ENCODE results near the gene GRIA4.
"Not testable (repeated sequence)": the region's sequence is repeated elsewhere in the genome, so short reads cannot be mapped to it uniquely, and the experiment has no call there.

The GRIA4 gene

DNA sequence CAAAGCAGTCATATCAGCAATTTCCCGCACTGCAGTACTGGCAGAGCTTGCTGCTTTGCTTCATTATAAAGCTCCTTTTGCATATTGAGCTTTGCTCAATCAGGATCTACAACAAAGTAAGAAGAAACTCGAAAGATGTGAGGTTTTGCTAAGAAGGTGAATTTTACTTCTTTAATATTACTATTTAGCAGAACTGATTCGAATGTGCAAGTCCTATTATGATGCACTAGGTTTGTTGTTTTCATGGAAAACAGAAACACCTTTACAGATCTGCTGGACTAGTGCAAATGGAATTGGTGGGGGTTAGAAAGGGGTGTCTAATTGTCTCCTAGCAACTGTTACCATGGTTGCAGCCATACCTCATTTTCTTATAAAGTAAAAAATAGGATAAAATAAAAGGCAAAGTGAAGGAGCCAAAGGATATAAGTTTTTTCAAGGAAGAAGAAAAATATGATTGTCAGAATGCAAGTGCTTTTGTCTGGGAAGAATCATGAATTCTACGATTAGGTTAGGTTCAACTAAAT lies 259.0 kb downstream of the GRIA4 start:
- Mint-ChIP-seq H3K36me3 (no peaks in the 10 kb centered on the region), H3K27me3 (peaks cover 11% of the 10 kb centered on the region), H3K4me3 (no peak overlapping the region), H3K27ac (no peak overlapping the region), H3K9me3 (no peaks in the 10 kb centered on the region), H3K4me1 (no peaks in the 10 kb centered on the region)
- ATAC-seq, result no peak

DNA sequence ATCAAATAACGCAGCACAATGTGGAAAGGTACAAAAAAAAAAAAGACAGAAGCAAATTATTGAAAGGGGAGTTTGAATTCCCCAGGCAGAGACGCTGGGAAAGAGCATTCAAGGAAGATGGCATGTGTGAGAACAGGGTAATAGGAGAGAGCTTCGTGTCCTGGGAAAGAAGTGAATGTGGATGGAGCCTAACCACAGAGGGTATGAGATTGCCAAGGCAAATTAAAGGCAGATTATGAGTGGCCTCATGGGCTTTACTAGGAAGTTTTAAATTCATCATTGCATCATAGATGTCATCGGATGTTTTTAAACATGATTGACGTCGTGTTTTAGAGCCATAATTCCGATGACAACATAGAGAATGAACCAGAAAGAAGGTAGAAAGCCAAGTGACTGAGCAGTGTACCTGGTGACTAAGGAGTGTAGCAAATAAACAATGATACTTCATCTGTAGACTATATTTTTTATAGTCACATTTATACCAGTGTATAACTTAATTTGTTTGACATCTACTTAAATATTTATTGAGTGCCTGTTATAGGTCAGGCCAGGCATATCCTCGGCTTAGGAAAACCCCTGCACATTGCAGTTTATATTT lies 260.7 kb downstream of the GRIA4 start:
- Mint-ChIP-seq H3K36me3 (no peaks in the 10 kb centered on the region), H3K27me3 (peaks cover 11% of the 10 kb centered on the region), H3K9me3 (peaks cover 4% of the 10 kb centered on the region), H3K4me1 (no peaks in the 10 kb centered on the region), H3K27ac (no peak overlapping the region), H3K4me3 (no peak overlapping the region)
- no peak for ATAC-seq

DNA sequence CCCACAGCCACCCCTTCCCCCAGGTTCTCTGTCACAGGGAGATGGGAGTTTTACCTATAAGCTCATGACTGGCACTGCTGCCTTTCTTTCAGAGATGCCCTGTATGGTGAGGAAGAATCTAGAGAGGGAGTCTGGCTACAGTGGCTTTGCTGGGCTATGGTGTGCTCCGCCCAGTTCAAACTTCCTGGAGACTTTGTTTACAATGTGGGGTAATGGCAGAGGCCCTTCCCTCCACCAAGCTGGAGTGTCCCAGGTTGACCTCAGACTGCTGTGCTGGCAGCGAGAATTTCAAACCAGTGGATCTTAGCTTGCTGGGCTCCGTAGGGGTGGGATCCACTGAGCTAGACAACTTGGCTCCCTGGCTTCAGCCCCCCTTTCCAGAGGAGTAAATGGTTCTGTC lies 268.6 kb downstream of the GRIA4 start:
- H3K27me3 Mint-ChIP-seq, result peaks cover 22% of the 10 kb centered on the region
- no peak overlapping the region for H3K4me3 Mint-ChIP-seq
- ATAC-seq, result no peak
- no peaks in the 10 kb centered on the region for H3K36me3 Mint-ChIP-seq
- no peak overlapping the region for H3K27ac Mint-ChIP-seq
- H3K9me3 Mint-ChIP-seq, result peaks cover 7% of the 10 kb centered on the region
- no peaks in the 10 kb centered on the region for H3K4me1 Mint-ChIP-seq

GRCh38 chr11:105878927-105879326 lies 269.1 kb downstream of the GRIA4 start:
- H3K9me3 Mint-ChIP-seq, H3K27ac Mint-ChIP-seq: not testable (repeated sequence)

DNA sequence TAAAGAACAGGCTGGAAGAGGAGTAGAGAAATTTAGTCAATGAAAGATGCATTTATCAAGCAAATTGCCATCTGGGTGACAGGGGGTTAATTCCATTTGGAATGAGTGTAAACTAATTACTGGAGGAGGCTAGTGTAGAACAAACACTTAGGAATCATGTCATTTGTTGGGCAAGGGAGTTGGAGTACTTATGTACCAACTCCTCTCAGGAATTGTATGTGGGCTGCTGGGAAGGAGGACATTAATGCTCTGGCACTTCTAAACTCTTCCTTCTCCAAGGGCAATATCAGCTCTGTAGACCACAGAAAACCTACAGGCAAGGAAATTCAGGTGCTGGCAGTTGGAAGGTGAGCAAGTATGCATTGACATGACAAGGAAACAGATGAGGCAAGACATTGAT lies 271.2 kb downstream of the GRIA4 start:
- no peak for ATAC-seq
- H3K4me3 Mint-ChIP-seq, result no peak overlapping the region
- no peaks in the 10 kb centered on the region for H3K36me3 Mint-ChIP-seq
- H3K27ac Mint-ChIP-seq, result no peak overlapping the region
- no peaks in the 10 kb centered on the region for H3K9me3 Mint-ChIP-seq
- H3K27me3 Mint-ChIP-seq, result peaks cover 22% of the 10 kb centered on the region
- no peaks in the 10 kb centered on the region for H3K4me1 Mint-ChIP-seq

More at GRCh38 chr11:105878927-105879326, 269.1 kb downstream of the GRIA4 start:
- ATAC-seq, H3K4me1 Mint-ChIP-seq, H3K4me3 Mint-ChIP-seq, H3K36me3 Mint-ChIP-seq: not testable (repeated sequence)
- peaks cover 22% of the 10 kb centered on the region for H3K27me3 Mint-ChIP-seq

GRCh38 chr11:105884436-105884835 lies 274.6 kb downstream of the GRIA4 start:
- Mint-ChIP-seq H3K4me3 (no peak overlapping the region), H3K9me3 (no peaks in the 10 kb centered on the region), H3K27me3 (no peaks in the 10 kb centered on the region), H3K36me3 (no peaks in the 10 kb centered on the region), H3K27ac (no peak overlapping the region), H3K4me1 (no peaks in the 10 kb centered on the region)
- no peak for ATAC-seq

DNA sequence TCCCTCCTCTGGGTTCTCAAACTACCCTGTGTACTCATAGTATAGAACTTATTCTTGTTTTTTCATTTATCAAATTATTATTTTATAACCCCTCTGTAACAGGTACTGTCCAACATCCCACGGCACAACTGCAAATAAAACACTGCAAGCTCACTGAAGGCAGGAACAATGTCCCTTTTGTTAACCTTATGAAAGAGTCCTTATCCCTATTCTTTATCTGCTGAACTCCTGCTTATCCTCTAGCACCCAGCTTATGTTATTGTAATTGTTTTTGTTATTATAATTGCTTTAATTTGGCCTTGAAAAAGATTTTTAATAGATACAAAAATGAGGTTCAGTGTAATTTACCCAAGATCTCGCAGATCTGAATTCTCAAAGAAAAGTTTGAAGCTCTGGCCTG lies 281.8 kb downstream of the GRIA4 start:
- H3K27me3 Mint-ChIP-seq, result no peaks in the 10 kb centered on the region
- H3K27ac Mint-ChIP-seq, result no peak overlapping the region
- ATAC-seq, result no peak
- no peaks in the 10 kb centered on the region for H3K36me3 Mint-ChIP-seq
- no peak overlapping the region for H3K4me3 Mint-ChIP-seq
- H3K4me1 Mint-ChIP-seq, result no peaks in the 10 kb centered on the region
- H3K9me3 Mint-ChIP-seq, result no peaks in the 10 kb centered on the region

GRCh38 chr11:105897161-105897560 lies 287.3 kb downstream of the GRIA4 start:
- no peak overlapping the region for H3K27ac Mint-ChIP-seq
- H3K4me3 Mint-ChIP-seq, result no peak overlapping the region

DNA sequence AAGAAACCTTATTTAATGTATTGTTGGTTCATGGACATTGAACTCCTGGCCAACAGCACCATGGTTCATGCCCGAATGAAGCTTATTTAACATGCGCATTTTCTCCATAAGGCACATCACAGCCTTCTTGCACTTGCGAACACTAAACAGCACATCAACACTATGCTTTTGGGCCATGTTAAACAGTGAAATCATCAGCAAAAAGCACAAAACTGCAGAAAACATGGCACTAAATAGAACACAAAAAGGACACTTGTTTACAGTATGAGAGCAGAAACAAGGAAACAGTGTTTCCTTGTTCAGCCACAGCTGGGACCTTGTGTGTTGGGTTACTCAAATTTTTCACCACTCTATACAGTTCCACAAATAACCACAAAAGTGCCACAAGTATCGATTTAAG lies 289.9 kb downstream of the GRIA4 start:
- peaks cover 23% of the 10 kb centered on the region for H3K27me3 Mint-ChIP-seq
- no peak for ATAC-seq
- H3K4me1 Mint-ChIP-seq, result no peaks in the 10 kb centered on the region
- H3K36me3 Mint-ChIP-seq, result no peaks in the 10 kb centered on the region
- no peak overlapping the region for H3K27ac Mint-ChIP-seq
- no peaks in the 10 kb centered on the region for H3K9me3 Mint-ChIP-seq
- no peak overlapping the region for H3K4me3 Mint-ChIP-seq

More at GRCh38 chr11:105897161-105897560, 287.3 kb downstream of the GRIA4 start:
- no peak for ATAC-seq
- Mint-ChIP-seq H3K4me1 (no peaks in the 10 kb centered on the region), H3K27me3 (peaks cover 19% of the 10 kb centered on the region), H3K9me3 (no peaks in the 10 kb centered on the region), H3K36me3 (no peaks in the 10 kb centered on the region)

DNA sequence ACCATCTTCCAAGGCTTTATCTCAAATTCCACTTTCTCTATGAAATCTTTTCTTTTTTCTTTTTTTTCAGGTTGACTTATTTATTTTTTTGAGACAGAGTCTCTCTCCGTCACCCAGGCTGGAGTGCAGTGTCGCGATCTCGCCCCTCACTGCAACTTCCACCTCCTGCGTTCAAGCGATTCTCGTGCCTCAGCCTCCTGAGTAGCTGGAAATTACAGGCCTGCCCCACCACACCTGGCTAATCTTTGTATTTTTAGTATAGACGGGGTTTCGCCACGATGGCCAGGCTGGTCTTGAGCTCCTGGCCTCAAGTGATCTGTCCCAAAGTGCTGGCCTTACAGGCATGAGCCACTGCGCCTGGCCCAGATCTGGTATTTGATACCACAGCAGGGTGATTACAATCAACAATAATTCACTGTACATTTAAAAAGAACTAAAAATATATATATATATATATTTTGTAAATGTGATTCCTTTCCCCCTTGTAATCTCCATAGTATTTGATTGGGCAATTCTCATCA lies 290.7 kb downstream of the GRIA4 start:
- H3K9me3 Mint-ChIP-seq, result no peaks in the 10 kb centered on the region
- H3K36me3 Mint-ChIP-seq, result no peaks in the 10 kb centered on the region
- no peaks in the 10 kb centered on the region for H3K4me1 Mint-ChIP-seq
- H3K4me3 Mint-ChIP-seq, result no peak overlapping the region
- H3K27ac Mint-ChIP-seq, result no peak overlapping the region
- H3K27me3 Mint-ChIP-seq, result peaks cover 23% of the 10 kb centered on the region
- no peak for ATAC-seq

DNA sequence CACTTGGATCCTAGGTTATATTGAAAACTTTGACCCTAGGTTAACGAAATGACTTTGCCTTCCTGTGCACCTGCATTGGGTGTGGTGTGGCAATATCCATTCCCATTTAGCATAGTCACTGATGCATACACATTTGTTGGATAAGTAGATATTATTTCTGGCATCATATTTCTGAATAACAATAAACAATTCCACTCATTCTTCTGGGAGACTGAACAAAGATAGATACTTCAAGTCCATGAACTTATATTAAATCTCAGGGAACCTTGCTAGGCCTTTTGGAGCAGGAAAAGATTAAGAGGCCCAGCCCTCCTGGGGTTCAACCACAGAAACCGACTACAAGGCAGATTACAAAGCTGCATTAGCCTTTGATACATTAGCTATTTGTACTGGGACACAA lies 293.2 kb downstream of the GRIA4 start:
- Mint-ChIP-seq H3K4me1 (no peaks in the 10 kb centered on the region), H3K36me3 (no peaks in the 10 kb centered on the region), H3K27ac (no peak overlapping the region), H3K4me3 (no peak overlapping the region), H3K27me3 (peaks cover 23% of the 10 kb centered on the region), H3K9me3 (no peaks in the 10 kb centered on the region)
- ATAC-seq, result no peak

- Mint-ChIP-seq H3K27ac (no peak overlapping the region), H3K36me3 (no peaks in the 10 kb centered on the region), H3K4me3 (no peak overlapping the region), H3K9me3 (no peaks in the 10 kb centered on the region), H3K4me1 (no peaks in the 10 kb centered on the region), H3K27me3 (peaks cover 11% of the 10 kb centered on the region)
- no peak for ATAC-seq
Measured at GRCh38 chr11:105906517-105906916, 296.6 kb downstream of the GRIA4 start.

GRCh38 chr11:105907319-105907718 lies 297.4 kb downstream of the GRIA4 start:
- peaks cover 3% of the 10 kb centered on the region for H3K27me3 Mint-ChIP-seq
- no peaks in the 10 kb centered on the region for H3K36me3 Mint-ChIP-seq
- no peak for ATAC-seq
- H3K9me3 Mint-ChIP-seq, result no peaks in the 10 kb centered on the region
- H3K4me1 Mint-ChIP-seq, result no peaks in the 10 kb centered on the region
- H3K27ac Mint-ChIP-seq, result no peak overlapping the region
- no peak overlapping the region for H3K4me3 Mint-ChIP-seq

DNA sequence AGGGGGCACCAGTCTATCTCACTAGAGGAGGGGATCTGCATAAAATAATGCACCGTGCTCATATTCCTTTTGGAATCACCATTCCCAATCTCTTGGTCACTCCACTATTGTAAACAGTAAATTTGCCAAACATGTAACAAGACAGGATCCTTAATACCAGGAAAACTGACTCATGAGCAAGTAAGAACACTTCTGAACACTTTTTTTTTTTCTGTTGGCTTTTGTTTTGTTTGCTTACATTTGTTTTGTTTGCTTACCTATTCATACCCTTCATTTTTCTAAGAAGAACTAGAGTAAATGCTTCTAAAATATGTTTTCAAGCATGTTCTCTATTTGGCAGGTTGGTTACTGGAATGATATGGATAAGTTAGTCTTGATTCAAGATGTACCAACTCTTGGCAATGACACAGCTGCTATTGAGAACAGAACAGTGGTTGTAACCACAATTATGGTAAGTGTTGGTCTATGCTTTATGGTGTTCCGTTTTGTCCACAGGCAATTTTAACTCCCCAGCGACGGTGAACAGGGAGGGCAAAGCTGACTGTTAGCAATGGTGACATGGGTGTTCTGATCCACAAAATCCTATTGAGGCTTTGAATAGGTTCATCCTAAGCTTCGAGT lies 300.3 kb downstream of the GRIA4 start:
- no peaks in the 10 kb centered on the region for H3K4me1 Mint-ChIP-seq
- no peaks in the 10 kb centered on the region for H3K27me3 Mint-ChIP-seq
- H3K4me3 Mint-ChIP-seq, result no peak overlapping the region
- H3K9me3 Mint-ChIP-seq, result no peaks in the 10 kb centered on the region
- no peak overlapping the region for H3K27ac Mint-ChIP-seq
- H3K36me3 Mint-ChIP-seq, result no peaks in the 10 kb centered on the region
- ATAC-seq, result no peak

- H3K4me1 Mint-ChIP-seq, result no peaks in the 10 kb centered on the region
- H3K27me3 Mint-ChIP-seq, result no peaks in the 10 kb centered on the region
- no peak overlapping the region for H3K4me3 Mint-ChIP-seq
- no peak overlapping the region for H3K27ac Mint-ChIP-seq
- H3K36me3 Mint-ChIP-seq, result no peaks in the 10 kb centered on the region
- no peak for ATAC-seq
- no peaks in the 10 kb centered on the region for H3K9me3 Mint-ChIP-seq
Measured at GRCh38 chr11:105911454-105911853, 301.6 kb downstream of the GRIA4 start.

DNA sequence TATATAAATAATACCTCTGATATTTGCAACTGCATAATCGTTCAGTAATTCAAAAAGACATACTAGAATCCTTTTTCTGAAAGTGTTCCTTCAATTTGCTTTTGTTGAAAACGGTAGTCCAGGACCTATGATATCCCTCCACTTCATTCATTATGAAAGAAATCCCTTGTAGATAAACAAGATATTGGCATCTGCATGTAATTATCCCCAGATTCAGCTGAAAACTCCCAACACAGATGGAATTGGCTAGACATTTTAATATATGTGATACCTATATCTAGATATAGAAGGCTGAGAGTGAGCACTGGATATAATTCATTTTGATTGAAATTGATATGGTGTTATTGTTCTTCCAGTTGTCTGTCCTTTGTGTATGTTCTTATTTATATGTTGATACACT lies 302.8 kb downstream of the GRIA4 start:
- Mint-ChIP-seq H3K27me3 (no peaks in the 10 kb centered on the region), H3K36me3 (no peaks in the 10 kb centered on the region), H3K9me3 (no peaks in the 10 kb centered on the region), H3K4me1 (no peaks in the 10 kb centered on the region), H3K27ac (no peak overlapping the region), H3K4me3 (no peak overlapping the region)
- ATAC-seq, result no peak

All from stimulated activated memory B cell treated with anti-CD40 and anti-IgM and Interleukin-4, amounts not matched to agents 10 μg/mL and 1 μg/mL and 100 μg/mL, for 72 hours (primary cell).